Measurements from ENCODE around the gene RPL19.

DNA sequence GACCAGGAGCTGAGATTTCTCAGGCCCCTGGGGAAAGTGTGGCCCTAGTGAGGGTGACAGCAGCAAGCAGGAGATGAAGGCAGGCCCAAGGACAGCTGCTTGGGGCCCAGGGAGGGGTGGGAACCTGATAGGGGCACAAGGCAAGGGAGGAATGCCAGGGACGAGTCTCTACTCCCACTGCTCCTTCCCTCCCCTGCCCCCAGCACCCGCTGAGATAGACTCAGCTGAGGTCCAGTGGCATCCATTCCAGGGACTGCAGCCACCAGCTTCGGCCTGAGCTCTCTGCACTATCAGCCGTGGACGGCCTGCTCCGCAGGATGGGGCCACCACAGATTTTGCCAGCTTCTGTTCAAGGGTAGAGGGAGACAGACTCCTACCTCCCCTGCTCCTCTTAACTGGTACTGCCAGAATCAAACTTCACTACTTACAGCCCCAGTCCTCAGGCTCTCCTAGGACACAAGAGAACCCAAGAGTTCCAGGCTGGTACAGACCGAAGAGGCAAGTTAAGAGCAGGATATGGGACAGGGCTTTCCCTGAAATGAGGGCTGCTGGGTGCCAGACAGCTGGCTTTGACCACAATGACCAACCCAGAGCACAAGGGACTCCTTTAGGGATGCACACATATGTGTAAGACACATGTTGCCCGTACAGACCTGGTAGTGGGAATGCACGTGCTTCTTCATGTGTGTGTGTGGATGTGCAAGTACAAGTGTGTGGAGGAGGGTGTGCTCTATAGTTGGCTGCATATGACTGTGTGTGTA lies 8.2 kb upstream of the RPL19 start:
- TF ChIP-seq, protein P1, sequence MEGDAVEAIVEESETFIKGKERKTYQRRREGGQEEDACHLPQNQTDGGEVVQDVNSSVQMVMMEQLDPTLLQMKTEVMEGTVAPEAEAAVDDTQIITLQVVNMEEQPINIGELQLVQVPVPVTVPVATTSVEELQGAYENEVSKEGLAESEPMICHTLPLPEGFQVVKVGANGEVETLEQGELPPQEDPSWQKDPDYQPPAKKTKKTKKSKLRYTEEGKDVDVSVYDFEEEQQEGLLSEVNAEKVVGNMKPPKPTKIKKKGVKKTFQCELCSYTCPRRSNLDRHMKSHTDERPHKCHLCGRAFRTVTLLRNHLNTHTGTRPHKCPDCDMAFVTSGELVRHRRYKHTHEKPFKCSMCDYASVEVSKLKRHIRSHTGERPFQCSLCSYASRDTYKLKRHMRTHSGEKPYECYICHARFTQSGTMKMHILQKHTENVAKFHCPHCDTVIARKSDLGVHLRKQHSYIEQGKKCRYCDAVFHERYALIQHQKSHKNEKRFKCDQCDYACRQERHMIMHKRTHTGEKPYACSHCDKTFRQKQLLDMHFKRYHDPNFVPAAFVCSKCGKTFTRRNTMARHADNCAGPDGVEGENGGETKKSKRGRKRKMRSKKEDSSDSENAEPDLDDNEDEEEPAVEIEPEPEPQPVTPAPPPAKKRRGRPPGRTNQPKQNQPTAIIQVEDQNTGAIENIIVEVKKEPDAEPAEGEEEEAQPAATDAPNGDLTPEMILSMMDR (conservative IDR thresholded peaks at IDR 0.05): no peak
- TF ChIP-seq ZFX (IDR thresholded peaks at IDR 0.05): no peak
